ENCODE results near the gene KCNJ2.

- TF ChIP-seq, protein P1, sequence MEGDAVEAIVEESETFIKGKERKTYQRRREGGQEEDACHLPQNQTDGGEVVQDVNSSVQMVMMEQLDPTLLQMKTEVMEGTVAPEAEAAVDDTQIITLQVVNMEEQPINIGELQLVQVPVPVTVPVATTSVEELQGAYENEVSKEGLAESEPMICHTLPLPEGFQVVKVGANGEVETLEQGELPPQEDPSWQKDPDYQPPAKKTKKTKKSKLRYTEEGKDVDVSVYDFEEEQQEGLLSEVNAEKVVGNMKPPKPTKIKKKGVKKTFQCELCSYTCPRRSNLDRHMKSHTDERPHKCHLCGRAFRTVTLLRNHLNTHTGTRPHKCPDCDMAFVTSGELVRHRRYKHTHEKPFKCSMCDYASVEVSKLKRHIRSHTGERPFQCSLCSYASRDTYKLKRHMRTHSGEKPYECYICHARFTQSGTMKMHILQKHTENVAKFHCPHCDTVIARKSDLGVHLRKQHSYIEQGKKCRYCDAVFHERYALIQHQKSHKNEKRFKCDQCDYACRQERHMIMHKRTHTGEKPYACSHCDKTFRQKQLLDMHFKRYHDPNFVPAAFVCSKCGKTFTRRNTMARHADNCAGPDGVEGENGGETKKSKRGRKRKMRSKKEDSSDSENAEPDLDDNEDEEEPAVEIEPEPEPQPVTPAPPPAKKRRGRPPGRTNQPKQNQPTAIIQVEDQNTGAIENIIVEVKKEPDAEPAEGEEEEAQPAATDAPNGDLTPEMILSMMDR (IDR thresholded peaks at IDR 0.05): no peak
- TF ChIP-seq POLR2AphosphoS2 (conservative IDR thresholded peaks at IDR 0.05; ENCODE audit: low read length) (no peak), MAFK (IDR thresholded peaks at IDR 0.05; ENCODE audit: partially characterized antibody) (no peak), CHD2 (IDR thresholded peaks at IDR 0.05; ENCODE audit: low read length, partially characterized antibody) (no peak), JUN (IDR thresholded peaks at IDR 0.05) (no peak), MAZ (IDR thresholded peaks at IDR 0.05; ENCODE audit: borderline replicate concordance, low read depth, low read length) (no peak), RNF2 (IDR thresholded peaks at IDR 0.05; ENCODE audit: borderline replicate concordance, low read depth) (no peak)
Measured at GRCh38 chr17:70130289-70130688, 39.0 kb upstream of the KCNJ2 start.

Measured in A549 (cell line).